SK-N-SH (cell line): ENCODE measurements around the gene MYB.

Experiments
- CTCF ChIP-seq: fragments of 200-600 bp; sonication (generic); IDR thresholded peaks from 2 replicates; pipeline ENCODE4 v1.6.1; 2017; ENCODE audit warnings: antibody characterized with exemption, mild to moderate bottlenecking, moderate library complexity
- EZH2phosphoT487 ChIP-seq: fragments of 200-600 bp; sonication (generic); IDR thresholded peaks from 2 replicates; pipeline ENCODE4 v1.6.1; 2017; ENCODE audit warnings: low read depth, mixed run types, mild to moderate bottlenecking, antibody characterized with exemption, moderate library complexity, borderline replicate concordance
- NFIC ChIP-seq: IDR thresholded peaks from 2 replicates; pipeline ENCODE4 v1.4.0; 2012; ENCODE audit warnings: borderline replicate concordance
- POLR2AphosphoS5 ChIP-seq: IDR thresholded peaks from 2 replicates; pipeline ENCODE4 v1.6.1; 2012; ENCODE audit warnings: low read depth, low read length
- REST ChIP-seq: IDR thresholded peaks from 2 replicates; pipeline ENCODE4 v1.6.1; 2012; ENCODE audit warnings: mild to moderate bottlenecking, low read depth, low read length, moderate library complexity

- TF ChIP-seq CTCF (no peak), POLR2AphosphoS5 (no peak), NFIC (no peak), EZH2phosphoT487 (no peak), REST (no peak)
Observed at GRCh38 chr6:135135835-135136234, 45.3 kb upstream of the MYB start.
